ENCODE data around the gene LIMS3. TPM values are rescaled to one million over a fixed set of nuclear protein-coding genes. Genes with fewer than 3 reads are reported as not detected.
"Not testable (repeated sequence)": the region's sequence is repeated elsewhere in the genome, so short reads cannot be mapped to it uniquely, and the experiment has no call there.

LIMS3 gene
- total RNA-seq, result 1 to 10 TPM; 3.3 to 3.7 TPM

- CTCF ChIA-PET; H3K36me3 Mint-ChIP-seq (ENCODE audit: low read depth); H3K9me3 Mint-ChIP-seq; POLR2A ChIA-PET; H3K27ac Mint-ChIP-seq; H3K4me1 Mint-ChIP-seq; DNase-seq; H3K4me3 Mint-ChIP-seq; H3K27me3 Mint-ChIP-seq: not testable (repeated sequence)
Measured at GRCh38 chr2:109898462-109899336, at the start of gene LIMS3. Gene LIMS3, plus strand, starts transcription at chr2:109898688. Its CDS starts 41 bp downstream, at chr2:109898729.

DNA sequence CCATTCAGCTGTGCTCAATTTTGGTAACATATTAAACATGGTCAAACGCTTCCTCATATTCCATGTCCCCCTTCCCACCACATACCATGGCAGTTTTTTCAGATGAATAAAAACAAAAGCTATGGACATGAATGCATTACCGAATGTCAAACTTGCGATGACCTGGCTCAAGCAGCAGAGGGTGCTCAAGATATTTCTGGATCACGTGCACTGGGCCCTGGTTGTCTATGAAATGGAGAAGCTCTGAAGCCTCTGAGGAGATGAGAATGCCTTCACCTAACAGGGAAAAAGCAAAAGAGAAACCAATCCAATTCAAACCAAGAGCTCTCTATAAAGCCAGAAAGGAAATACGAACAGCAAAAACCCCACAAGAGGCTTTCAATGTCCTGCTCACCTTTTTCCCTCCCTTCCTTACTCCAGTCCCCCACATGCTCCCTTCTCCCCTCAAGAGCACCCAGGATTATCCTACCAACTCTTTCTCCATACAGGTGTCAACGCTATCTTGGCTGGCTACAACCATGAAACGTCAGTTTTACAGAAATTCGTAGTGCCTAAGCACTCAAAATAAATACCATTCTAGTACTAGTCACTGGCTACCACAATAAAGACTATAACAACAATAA lies 27.2 kb upstream of the LIMS3 start:
- POLR2A ChIA-PET; H3K27me3 Mint-ChIP-seq; H3K9me3 Mint-ChIP-seq; H3K27ac Mint-ChIP-seq; H3K4me3 Mint-ChIP-seq; H3K36me3 Mint-ChIP-seq (ENCODE audit: low read depth); CTCF ChIA-PET; DNase-seq; H3K4me1 Mint-ChIP-seq: not testable (repeated sequence)

DNA sequence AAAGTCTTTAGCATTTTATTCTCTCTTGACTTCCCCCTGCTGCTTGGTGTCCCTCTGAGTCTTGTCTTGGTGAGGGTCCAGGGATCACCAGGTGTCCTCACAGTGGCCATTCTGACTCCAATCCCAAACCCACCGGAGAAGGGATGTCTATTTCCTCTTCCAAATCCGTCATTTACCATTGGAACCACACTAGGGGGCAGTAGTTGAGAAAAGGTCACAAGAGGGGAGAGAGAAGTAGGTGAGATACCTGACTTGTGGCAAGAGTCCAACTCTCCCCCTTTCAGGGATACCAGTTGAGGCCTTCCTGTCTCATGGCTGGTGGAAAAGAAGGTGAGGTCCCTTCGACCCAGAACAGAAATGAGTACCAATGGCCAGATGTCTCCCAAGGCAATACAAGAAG lies 21.9 kb upstream of the LIMS3 start:
- H3K36me3 Mint-ChIP-seq (ENCODE audit: low read depth); POLR2A ChIA-PET; CTCF ChIA-PET; H3K4me1 Mint-ChIP-seq; DNase-seq; H3K4me3 Mint-ChIP-seq; H3K27me3 Mint-ChIP-seq; H3K9me3 Mint-ChIP-seq; H3K27ac Mint-ChIP-seq: not testable (repeated sequence)

GRCh38 chr2:109882112-109882511 lies 16.4 kb upstream of the LIMS3 start:
- H3K36me3 Mint-ChIP-seq (ENCODE audit: low read depth); DNase-seq; H3K4me3 Mint-ChIP-seq; H3K27ac Mint-ChIP-seq; H3K27me3 Mint-ChIP-seq; H3K9me3 Mint-ChIP-seq; POLR2A ChIA-PET; H3K4me1 Mint-ChIP-seq; CTCF ChIA-PET: not testable (repeated sequence)

DNA sequence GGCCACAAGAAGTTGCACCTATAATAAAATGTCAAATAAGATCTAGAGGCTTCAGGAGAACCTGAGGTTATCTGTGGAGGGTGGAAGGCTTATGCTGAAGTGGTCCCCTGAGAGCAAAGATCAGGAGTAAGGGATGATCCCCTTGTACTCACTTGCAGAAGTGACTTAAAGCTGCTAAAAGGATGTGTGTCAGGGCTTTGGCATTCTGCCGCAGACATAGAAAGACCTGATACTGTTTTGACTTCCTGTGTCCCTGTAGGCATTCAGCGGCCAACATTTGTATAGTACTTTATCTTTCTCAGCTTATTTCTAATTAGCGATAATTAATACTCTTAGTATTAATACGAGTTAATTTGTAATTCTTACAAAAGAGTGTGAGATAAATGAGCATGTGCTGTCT lies 10.1 kb upstream of the LIMS3 start:
- H3K9me3 Mint-ChIP-seq; H3K27me3 Mint-ChIP-seq; H3K27ac Mint-ChIP-seq; CTCF ChIA-PET; H3K4me1 Mint-ChIP-seq; H3K36me3 Mint-ChIP-seq (ENCODE audit: low read depth); DNase-seq; POLR2A ChIA-PET; H3K4me3 Mint-ChIP-seq: not testable (repeated sequence)

DNA sequence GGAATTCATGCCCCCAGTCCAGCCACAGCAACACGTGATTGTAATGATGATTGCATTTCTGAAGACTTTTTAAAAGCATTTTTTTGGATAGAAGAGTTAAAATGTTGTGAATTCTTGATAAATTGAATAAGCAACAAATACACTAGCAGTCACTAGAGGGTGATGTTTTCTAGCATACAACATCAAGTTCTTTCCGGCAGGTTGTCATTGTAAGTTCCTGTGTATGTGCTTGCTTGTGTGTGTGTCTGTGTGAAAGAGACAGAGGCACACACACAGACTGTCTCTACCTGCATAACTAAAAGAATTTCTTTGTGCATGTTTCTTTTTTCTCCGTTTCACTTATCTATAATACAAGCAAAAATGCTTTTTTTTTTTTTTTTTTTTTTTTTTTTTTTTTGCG lies 8.6 kb upstream of the LIMS3 start:
- H3K4me1 Mint-ChIP-seq; CTCF ChIA-PET; H3K4me3 Mint-ChIP-seq; H3K27ac Mint-ChIP-seq; H3K27me3 Mint-ChIP-seq; H3K36me3 Mint-ChIP-seq (ENCODE audit: low read depth); POLR2A ChIA-PET; H3K9me3 Mint-ChIP-seq; DNase-seq: not testable (repeated sequence)

DNA sequence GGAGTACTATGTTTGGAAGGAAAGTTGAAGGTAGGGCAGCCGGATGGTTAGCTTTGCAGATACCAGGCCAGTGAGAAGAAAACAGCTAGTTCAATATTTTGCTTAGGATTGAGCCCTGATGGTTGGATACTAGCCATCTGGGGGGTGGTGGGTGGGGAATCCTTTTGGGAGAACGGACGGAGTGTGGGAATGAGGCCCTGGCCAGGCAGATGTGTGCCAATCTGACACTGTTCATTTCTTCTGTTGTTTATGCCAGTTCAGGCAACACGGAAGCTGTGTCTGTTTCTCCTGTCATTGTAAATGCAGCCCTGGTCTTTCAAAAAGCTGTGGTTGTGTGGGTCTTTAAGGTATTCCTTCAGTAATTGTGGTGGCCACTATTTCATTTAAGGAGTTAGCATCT lies 7.5 kb upstream of the LIMS3 start:
- CTCF ChIA-PET; H3K36me3 Mint-ChIP-seq (ENCODE audit: low read depth); H3K9me3 Mint-ChIP-seq; POLR2A ChIA-PET; H3K4me1 Mint-ChIP-seq; H3K27ac Mint-ChIP-seq; DNase-seq; H3K27me3 Mint-ChIP-seq; H3K4me3 Mint-ChIP-seq: not testable (repeated sequence)

DNA sequence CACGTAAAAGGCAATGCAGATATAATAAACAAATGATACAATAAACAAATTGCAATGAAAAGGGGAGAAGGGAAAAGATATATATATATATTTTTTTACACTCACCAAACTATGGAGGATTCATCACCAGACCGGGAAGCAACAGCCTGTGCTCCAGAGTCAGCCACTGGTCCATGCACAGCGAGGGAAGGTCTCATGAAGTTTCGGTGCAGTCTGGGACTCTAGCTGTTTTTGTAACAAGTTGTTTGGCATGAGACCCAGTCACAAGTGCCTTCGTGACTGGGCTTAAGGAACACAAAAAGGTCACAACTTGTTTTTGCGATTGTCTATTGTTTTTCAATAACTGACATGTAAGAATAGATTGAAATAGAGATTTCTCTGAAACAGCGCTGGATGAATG lies 4.8 kb upstream of the LIMS3 start:
- H3K4me3 Mint-ChIP-seq; CTCF ChIA-PET; H3K27ac Mint-ChIP-seq; H3K36me3 Mint-ChIP-seq (ENCODE audit: low read depth); DNase-seq; POLR2A ChIA-PET; H3K27me3 Mint-ChIP-seq; H3K9me3 Mint-ChIP-seq; H3K4me1 Mint-ChIP-seq: not testable (repeated sequence)

GRCh38 chr2:109894141-109894540 lies 4.3 kb upstream of the LIMS3 start:
- not testable (repeated sequence) for H3K9me3 Mint-ChIP-seq, H3K27ac Mint-ChIP-seq

DNA sequence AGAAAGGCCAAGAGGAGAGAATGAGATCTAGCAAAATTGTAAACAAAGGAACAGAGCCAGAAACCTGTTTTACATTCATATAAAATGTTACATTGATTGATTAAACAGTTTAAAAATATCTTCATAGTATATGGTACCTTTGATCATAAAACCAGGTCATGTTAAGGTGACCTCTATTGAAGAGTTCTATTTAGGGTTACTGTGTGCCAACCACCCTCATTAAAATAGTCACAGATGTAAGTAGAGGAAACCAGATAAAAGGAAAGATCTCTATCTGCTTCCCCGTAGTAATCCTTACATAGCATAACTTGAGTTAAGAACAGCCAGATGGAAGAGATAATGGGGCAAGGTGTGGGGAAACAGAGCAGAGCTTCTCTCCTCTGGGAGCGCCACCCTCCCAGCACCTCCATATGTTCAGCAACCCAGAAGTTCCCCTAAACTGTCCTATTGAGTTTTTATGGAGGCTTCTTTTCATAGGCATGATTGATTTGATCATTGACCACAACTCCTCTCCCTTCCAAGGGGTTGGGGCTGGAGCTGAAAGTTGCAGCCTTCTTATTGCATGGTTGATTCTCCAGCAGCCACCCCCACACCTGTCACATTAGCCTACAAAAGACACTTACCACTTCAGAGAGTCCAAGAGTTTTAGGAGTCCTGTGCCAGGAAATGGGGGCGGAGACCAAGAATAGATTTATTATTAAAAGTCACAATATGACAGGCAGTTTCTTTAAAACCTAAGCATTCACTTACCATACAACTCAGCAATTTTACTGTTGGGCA lies 3.2 kb upstream of the LIMS3 start:
- H3K4me1 Mint-ChIP-seq; CTCF ChIA-PET; H3K36me3 Mint-ChIP-seq (ENCODE audit: low read depth); H3K9me3 Mint-ChIP-seq; H3K27me3 Mint-ChIP-seq; DNase-seq; POLR2A ChIA-PET; H3K4me3 Mint-ChIP-seq; H3K27ac Mint-ChIP-seq: not testable (repeated sequence)

More at GRCh38 chr2:109894141-109894540, 4.3 kb upstream of the LIMS3 start:
- POLR2A ChIA-PET; H3K27me3 Mint-ChIP-seq; DNase-seq; H3K36me3 Mint-ChIP-seq (ENCODE audit: low read depth); H3K4me3 Mint-ChIP-seq; CTCF ChIA-PET; H3K4me1 Mint-ChIP-seq: not testable (repeated sequence)

GRCh38 chr2:109896212-109896611 lies 2.3 kb upstream of the LIMS3 start:
- H3K4me1 Mint-ChIP-seq; H3K4me3 Mint-ChIP-seq; H3K36me3 Mint-ChIP-seq (ENCODE audit: low read depth); H3K27me3 Mint-ChIP-seq; CTCF ChIA-PET; DNase-seq; POLR2A ChIA-PET; H3K27ac Mint-ChIP-seq; H3K9me3 Mint-ChIP-seq: not testable (repeated sequence)

- H3K4me1 Mint-ChIP-seq; H3K36me3 Mint-ChIP-seq (ENCODE audit: low read depth); POLR2A ChIA-PET; H3K27me3 Mint-ChIP-seq; H3K27ac Mint-ChIP-seq; DNase-seq; CTCF ChIA-PET; H3K4me3 Mint-ChIP-seq; H3K9me3 Mint-ChIP-seq: not testable (repeated sequence)
Measured at GRCh38 chr2:109897769-109898461, 573 bp upstream of the LIMS3 start.

DNA sequence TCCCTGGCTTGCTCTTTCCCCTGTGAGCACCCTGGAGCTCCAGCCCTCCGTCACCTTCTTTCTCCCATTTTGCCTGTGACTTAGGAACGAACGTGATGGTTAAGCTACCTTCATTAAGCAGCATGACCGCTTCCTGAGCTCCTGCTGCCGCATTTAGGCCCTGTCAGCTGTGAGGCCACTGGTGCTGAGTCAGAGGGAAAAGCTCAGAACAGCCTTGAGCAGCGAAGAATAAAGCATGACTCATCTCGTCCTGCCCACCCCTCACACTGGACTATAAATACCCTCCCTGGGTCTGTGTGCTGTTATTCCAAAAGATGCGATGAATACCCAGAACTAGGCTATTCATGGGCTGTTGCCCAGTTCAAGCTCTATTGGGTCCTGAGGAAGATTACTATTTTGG lies 7.3 kb downstream of the LIMS3 start:
- POLR2A ChIA-PET; H3K27me3 Mint-ChIP-seq; H3K36me3 Mint-ChIP-seq (ENCODE audit: low read depth); CTCF ChIA-PET; H3K27ac Mint-ChIP-seq; H3K4me3 Mint-ChIP-seq; H3K9me3 Mint-ChIP-seq; DNase-seq; H3K4me1 Mint-ChIP-seq: not testable (repeated sequence)

All from activated CD4-positive, alpha-beta memory T cell treated with anti-CD3 and anti-CD28 coated beads, Interleukin-2, amount 10 ng/mL, durations not matched to agents 7 days and 5 days (primary cell).